ENCODE data around the gene WNT3A.

GRCh38 chr1:228066416-228066815 lies 59.6 kb downstream of the WNT3A start:
- TF ChIP-seq TCF12 (IDR thresholded peaks at IDR 0.05) (no peak), GABPA (IDR thresholded peaks at IDR 0.05; ENCODE audit: low read depth) (no peak), NRF1 (IDR thresholded peaks at IDR 0.05; ENCODE audit: low read depth, low read length) (no peak), EZH2phosphoT487 (IDR thresholded peaks at IDR 0.05; ENCODE audit: borderline replicate concordance, low read depth) (no peak)
- TF ChIP-seq, protein P1, sequence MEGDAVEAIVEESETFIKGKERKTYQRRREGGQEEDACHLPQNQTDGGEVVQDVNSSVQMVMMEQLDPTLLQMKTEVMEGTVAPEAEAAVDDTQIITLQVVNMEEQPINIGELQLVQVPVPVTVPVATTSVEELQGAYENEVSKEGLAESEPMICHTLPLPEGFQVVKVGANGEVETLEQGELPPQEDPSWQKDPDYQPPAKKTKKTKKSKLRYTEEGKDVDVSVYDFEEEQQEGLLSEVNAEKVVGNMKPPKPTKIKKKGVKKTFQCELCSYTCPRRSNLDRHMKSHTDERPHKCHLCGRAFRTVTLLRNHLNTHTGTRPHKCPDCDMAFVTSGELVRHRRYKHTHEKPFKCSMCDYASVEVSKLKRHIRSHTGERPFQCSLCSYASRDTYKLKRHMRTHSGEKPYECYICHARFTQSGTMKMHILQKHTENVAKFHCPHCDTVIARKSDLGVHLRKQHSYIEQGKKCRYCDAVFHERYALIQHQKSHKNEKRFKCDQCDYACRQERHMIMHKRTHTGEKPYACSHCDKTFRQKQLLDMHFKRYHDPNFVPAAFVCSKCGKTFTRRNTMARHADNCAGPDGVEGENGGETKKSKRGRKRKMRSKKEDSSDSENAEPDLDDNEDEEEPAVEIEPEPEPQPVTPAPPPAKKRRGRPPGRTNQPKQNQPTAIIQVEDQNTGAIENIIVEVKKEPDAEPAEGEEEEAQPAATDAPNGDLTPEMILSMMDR (IDR thresholded peaks at IDR 0.05) = no peak

Data from SK-N-SH (cell line).